Sigmoid colon (tissue), 7 donors: ENCODE data around the gene ADGRV1. TPM values are rescaled to one million over a fixed set of nuclear protein-coding genes. Genes with fewer than 3 reads are reported as not detected.

ENCODE experiments used
- DNase-seq: peaks from one replicate; pipeline ENCODE4 v3.0.0-alpha.2; 2019
- H3K27ac ChIP-seq, 4 donors: fragments of 200-600 bp; sonication (generic); one replicate each; pipeline ENCODE4 v1.5.1; 2016 to 2019; ENCODE audit warnings: mild to moderate bottlenecking in 1 of 4
- H3K27me3 ChIP-seq, 3 donors: fragments of 200-600 bp; sonication (generic); one replicate each; pipeline ENCODE4 v1.5.1; 2019; ENCODE audit warnings: mild to moderate bottlenecking in 1 of 3
- H3K36me3 ChIP-seq, 4 donors: fragments of 200-600 bp; sonication (generic); one replicate each; pipeline ENCODE4 v1.5.1; 2016 to 2019
- H3K4me1 ChIP-seq, 4 donors: fragments of 200-600 bp; sonication (generic); one replicate each; pipeline ENCODE4 v1.5.1; 2017 to 2019
- H3K4me3 ChIP-seq, 4 donors: fragments of 200-600 bp; sonication (generic); one replicate each; pipeline ENCODE4 v1.5.1; 2017 to 2019; ENCODE audit warnings: mild to moderate bottlenecking in 2 of 4, moderate library complexity in 1 of 4
- H3K9me3 ChIP-seq, 4 donors: fragments of 200-600 bp in 3 of 4; sonication (generic) in 3 of 4; one replicate each; pipeline versions ENCODE4 v1.5.1 to v1.6.1; 2013 to 2019
- CTCF ChIP-seq, 4 experiments: fragments of 450-650 bp in 3 of 4; fragments of 200-600 bp in 1 of 4; IDR thresholded peaks; one replicate each; pipeline ENCODE4 v1.5.1; 2016 to 2019; ENCODE audit warnings: antibody characterized with exemption in 4 of 4, mild to moderate bottlenecking in 3 of 4, moderate library complexity in 2 of 4
- EP300 ChIP-seq, 4 donors: sonication (generic); formaldehyde crosslinking; IDR thresholded peaks; one replicate each; pipeline ENCODE4 v1.6.1; 2017; ENCODE audit warnings: antibody characterized with exemption in 4 of 4
- POLR2A ChIP-seq, 2 donors: fragments of 450-650 bp; IDR thresholded peaks; one replicate each; pipeline ENCODE4 v1.6.1; 2016; ENCODE audit warnings: antibody characterized with exemption in 2 of 2, mild to moderate bottlenecking in 2 of 2, moderate library complexity in 2 of 2
- POLR2AphosphoS5 ChIP-seq, 4 donors: sonication (generic); formaldehyde crosslinking; IDR thresholded peaks; one replicate each; pipeline ENCODE4 v1.6.1; 2017; ENCODE audit warnings: antibody characterized with exemption in 4 of 4
- WGBS, 2 donors: extraction: QIAGEN DNeasy Blood & Tissue Kit; methylation state at CpG; one replicate each; pipeline ENCODE4 v1.1.7; 2013; 5-methylcytosine and 5-hydroxymethylcytosine counted together
- intact Hi-C: fragments of 100-400 bp; cut with DNase I; formaldehyde crosslinking; loops from one replicate; pipeline ENCODE4 v1.15.1; 2023
- polyA plus RNA-seq, 3 donors: library from polyadenylated mRNA; stranded (reverse); fragments of 200-250 nt; gene quantifications; one replicate each; pipeline ENCODE4 v1.2.3, GENCODE V29; 2013
- total RNA-seq, 4 donors: library from RNA; depleted of rRNA; stranded (reverse); fragments of >200 nt; gene quantifications; one replicate each; pipeline ENCODE4 v1.1.0, GENCODE V29; 2016
- donor health status: healthy with polysubstance abuse.
- donor health status: Bipolar disorder and iron deficiency.
- donor health status: healthy.

Gene ADGRV1
- total and polyA plus RNA-seq, 7 donors, result 0.54 to 2.1 (median 0.74) TPM; not detected in 1

GRCh38 chr5:90871391-90871991 lies 312.9 kb downstream of the ADGRV1 start:
- Histone ChIP-seq H3K36me3 (no peaks in the 10 kb centered on the region), H3K4me1 (peaks cover 0 to 9% (median under 1%) of the 10 kb centered on the region in 4 donors), H3K9me3 (no peaks in the 10 kb centered on the region), H3K27me3 (no peaks in the 10 kb centered on the region), H3K4me3 (no peak overlapping the region), H3K27ac (no peak overlapping the region)
- no peak for DNase-seq
- peak in 1 of 4 donors; percentile 15 for TF ChIP-seq EP300 (IDR thresholded peaks at IDR 0.05)
- TF ChIP-seq POLR2AphosphoS5 (IDR thresholded peaks at IDR 0.05), result peak in 1 of 4 donors; percentile 49
- TF ChIP-seq CTCF (IDR thresholded peaks at IDR 0.05), result no peak
- intact Hi-C loops, result no loop called here
- 79 to 82% methylated on average over 3 of the region's 3 CpGs for WGBS, 2 donors

- H3K27me3 ChIP-seq, result no peaks in the 10 kb centered on the region
- no peak overlapping the region for H3K4me3 ChIP-seq
- no peak for DNase-seq
- intact Hi-C loops, result no loop called here
- WGBS, 2 donors, result 55 to 79% methylated on average over 3 of the region's 3 CpGs
- TF ChIP-seq EP300 (IDR thresholded peaks at IDR 0.05), result no peak
- TF ChIP-seq CTCF (IDR thresholded peaks at IDR 0.05), result no peak
- TF ChIP-seq POLR2A (IDR thresholded peaks at IDR 0.05), result no peak
- no peak for TF ChIP-seq POLR2AphosphoS5 (IDR thresholded peaks at IDR 0.05)
- no peak overlapping the region for H3K27ac ChIP-seq
- H3K9me3 ChIP-seq, result no peaks in the 10 kb centered on the region
- H3K4me1 ChIP-seq, result peaks cover 0 to 9% (median 0%) of the 10 kb centered on the region in 4 donors
- no peaks in the 10 kb centered on the region for H3K36me3 ChIP-seq
Measured at GRCh38 chr5:90873033-90873517, 314.5 kb downstream of the ADGRV1 start.

- Histone ChIP-seq H3K4me3 (no peak overlapping the region), H3K36me3 (no peaks in the 10 kb centered on the region), H3K9me3 (no peaks in the 10 kb centered on the region), H3K27ac (no peak overlapping the region), H3K27me3 (no peaks in the 10 kb centered on the region), H3K4me1 (peaks cover 0 to 9% (median 2%) of the 10 kb centered on the region in 4 donors)
- intact Hi-C loops, result no loop called here
- 94 to 96% methylated on average over 5 of the region's 5 CpGs for WGBS, 2 donors
- DNase-seq, result no peak
- no peak for TF ChIP-seq POLR2AphosphoS5 (IDR thresholded peaks at IDR 0.05)
- no peak for TF ChIP-seq POLR2A (IDR thresholded peaks at IDR 0.05)
- TF ChIP-seq EP300 (IDR thresholded peaks at IDR 0.05), result no peak
- no peak for TF ChIP-seq CTCF (IDR thresholded peaks at IDR 0.05)
Measured at GRCh38 chr5:90874066-90874465, 315.5 kb downstream of the ADGRV1 start.

- no peaks in the 10 kb centered on the region for H3K9me3 ChIP-seq
- TF ChIP-seq POLR2AphosphoS5 (IDR thresholded peaks at IDR 0.05), result no peak
- no peak for TF ChIP-seq EP300 (IDR thresholded peaks at IDR 0.05)
- no peak for TF ChIP-seq CTCF (IDR thresholded peaks at IDR 0.05)
- TF ChIP-seq POLR2A (IDR thresholded peaks at IDR 0.05), result no peak
- intact Hi-C loops, result no loop called here
- no peak for DNase-seq
- H3K4me3 ChIP-seq, result no peak overlapping the region
- H3K27ac ChIP-seq, result no peak overlapping the region
- H3K27me3 ChIP-seq, result no peaks in the 10 kb centered on the region
- peaks cover 0 to 9% (median 2%) of the 10 kb centered on the region in 4 donors for H3K4me1 ChIP-seq
- no peaks in the 10 kb centered on the region for H3K36me3 ChIP-seq
Measured at GRCh38 chr5:90875456-90875855, 316.9 kb downstream of the ADGRV1 start.

GRCh38 chr5:90876366-90876765 lies 317.8 kb downstream of the ADGRV1 start:
- 9 to 65% methylated on average over 1 of the region's 1 CpG for WGBS, 2 donors
- no peak for TF ChIP-seq POLR2AphosphoS5 (IDR thresholded peaks at IDR 0.05)
- no peak for TF ChIP-seq CTCF (IDR thresholded peaks at IDR 0.05)
- no peak for TF ChIP-seq POLR2A (IDR thresholded peaks at IDR 0.05)
- TF ChIP-seq EP300 (IDR thresholded peaks at IDR 0.05), result no peak
- no peak for DNase-seq
- no peak overlapping the region for H3K4me3 ChIP-seq
- H3K27me3 ChIP-seq, result no peaks in the 10 kb centered on the region
- H3K4me1 ChIP-seq, result peaks cover 0 to 9% (median 2%) of the 10 kb centered on the region in 4 donors
- H3K36me3 ChIP-seq, result no peaks in the 10 kb centered on the region
- no peaks in the 10 kb centered on the region for H3K9me3 ChIP-seq
- intact Hi-C loops, result no loop called here
- no peak overlapping the region for H3K27ac ChIP-seq
